ENCODE results near the gene IBTK.

- no peak for TF ChIP-seq CTCF (IDR thresholded peaks at IDR 0.05; ENCODE audit: low read length)
- no peak for TF ChIP-seq EZH2 (IDR thresholded peaks at IDR 0.05; ENCODE audit: borderline replicate concordance, low read length)
These were observed 760 bp upstream of the IBTK start for GRCh38 chr6:82248273-82248735.

All from OCI-LY1 (cell line).